Activated T-cell treated with anti-CD3 and anti-CD28 coated beads for 24 hours (primary cell): ENCODE results near the gene KIAA1217.
"Not testable (repeated sequence)": the region's sequence is repeated elsewhere in the genome, so short reads cannot be mapped to it uniquely, and the experiment has no call there.

ENCODE experiments used
- DNase-seq: peaks from one replicate; pipeline ENCODE4 v3.0.0-alpha.2; 2020; ENCODE audit warnings: low read depth

The KIAA1217 gene

GRCh38 chr10:24467605-24468004, 258.7 kb downstream of the KIAA1217 start:
- DNase-seq, result no peak

- DNase-seq, result no peak
Observed at GRCh38 chr10:24468281-24468751, 259.4 kb downstream of the KIAA1217 start.

GRCh38 chr10:24469993-24470392, 261.1 kb downstream of the KIAA1217 start:
- DNase-seq, result no peak

- no peak for DNase-seq
Observed at GRCh38 chr10:24475598-24475997, 266.7 kb downstream of the KIAA1217 start.

- DNase-seq, result no peak
Observed at GRCh38 chr10:24476913-24477701, 268.2 kb downstream of the KIAA1217 start.

- no peak for DNase-seq
Observed at GRCh38 chr10:24477915-24478314, 269.0 kb downstream of the KIAA1217 start.

GRCh38 chr10:24479806-24480205, 270.9 kb downstream of the KIAA1217 start:
- no peak for DNase-seq

- DNase-seq, result no peak
Observed at GRCh38 chr10:24480447-24480846, 271.5 kb downstream of the KIAA1217 start.

GRCh38 chr10:24481241-24481640, 272.3 kb downstream of the KIAA1217 start:
- DNase-seq, result no peak

- DNase-seq, result not testable (repeated sequence)
Observed at GRCh38 chr10:24482713-24483112, 273.8 kb downstream of the KIAA1217 start.

GRCh38 chr10:24483701-24484100, 274.8 kb downstream of the KIAA1217 start:
- no peak for DNase-seq

- no peak for DNase-seq
Observed at GRCh38 chr10:24484771-24485170, 275.8 kb downstream of the KIAA1217 start.

- DNase-seq, result no peak
Observed at GRCh38 chr10:24485304-24485703, 276.4 kb downstream of the KIAA1217 start.

- no peak for DNase-seq
Observed at GRCh38 chr10:24488631-24489030, 279.7 kb downstream of the KIAA1217 start.

- no peak for DNase-seq
Observed at GRCh38 chr10:24493165-24493564, 284.2 kb downstream of the KIAA1217 start.

- DNase-seq, result no peak
Observed at GRCh38 chr10:24494236-24494635, 285.3 kb downstream of the KIAA1217 start.

- DNase-seq, result no peak
Observed at GRCh38 chr10:24494777-24495176, 285.8 kb downstream of the KIAA1217 start.

- no peak for DNase-seq
Observed at GRCh38 chr10:24495666-24496460, 286.9 kb downstream of the KIAA1217 start.

- DNase-seq, result no peak
Observed at GRCh38 chr10:24496906-24497305, 288.0 kb downstream of the KIAA1217 start.

GRCh38 chr10:24501056-24501711, 292.2 kb downstream of the KIAA1217 start:
- DNase-seq, result no peak

GRCh38 chr10:24502006-24502405, 293.1 kb downstream of the KIAA1217 start:
- DNase-seq, result no peak

- no peak for DNase-seq
Observed at GRCh38 chr10:24502801-24503460, 294.0 kb downstream of the KIAA1217 start.
